HCT116 (cell line): ENCODE measurements around the gene RBPJ. TPM values are rescaled to one million over a fixed set of nuclear protein-coding genes. Genes with fewer than 3 reads are reported as not detected.

Experiments used
- ATAC-seq: fragments of 200-7000 bp; cut with Tn5 transposase; 2 replicates; pipeline ENCODE4 v1.9.1; 2020; ENCODE audit warnings: mild to moderate bottlenecking, moderate library complexity
- BruUV-seq: library from RNA; stranded (reverse); fragments of 400-500 nt; replicated peaks from 2 replicates; lab custom pipeline; 2021; lab: Mats Ljungman, UMichigan
- CTCF ChIA-PET: fragments of 300-600 bp; sonication (Branson Sonifier 250); formaldehyde crosslinking; loops from one replicate; lab custom pipeline; 2021; ENCODE audit warnings: antibody characterized with exemption; lab: Charles Lee
- POLR2A ChIA-PET: fragments of 300-600, 350-600 bp; sonication (Branson Sonifier 250); formaldehyde crosslinking; loops from one replicate; lab custom pipeline; 2021; ENCODE audit warnings: antibody characterized with exemption; lab: Charles Lee
- RAD21 ChIA-PET, 2 experiments: fragments of 300-600 bp; sonication (Branson Sonifier 250); formaldehyde crosslinking; loops; one replicate each; lab custom pipeline; 2023; ENCODE audit warnings: low total read pairs in 2 of 2; ENCODE audit not compliant: uncharacterized antibody in 2 of 2, unreplicated experiment in 2 of 2, low non-redundant PET in 1 of 2; lab: Charles Lee
- DNase-seq: peaks from one replicate; pipeline ENCODE4 v3.0.0-alpha.2; 2010; ENCODE audit warnings: low read depth, low spot score
- H2AFZ ChIP-seq: fragments of 200-600 bp; shearing (Covaris generic), sonication (generic); 2 replicates; pipeline ENCODE4 v1.6.1; 2017; ENCODE audit warnings: low read depth, mixed run types, mixed read lengths, antibody characterized with exemption, low read length; ENCODE audit not compliant: poor library complexity, severe bottlenecking
- H3K27ac ChIP-seq: 2 replicates; pipeline ENCODE4 v1.5.1; 2012; ENCODE audit warnings: low read depth, low read length
- H3K27me3 ChIP-seq: fragments of 200-600 bp; sonication (generic); 2 replicates; pipeline ENCODE4 v1.6.1; 2016; ENCODE audit warnings: mixed run types, low read length, mixed read lengths; ENCODE audit not compliant: insufficient read depth
- H3K36me3 ChIP-seq, 2 experiments: fragments of 200-500 bp in 1 of 2; fragments of 200-600 bp in 1 of 2; sonication (Bioruptor generic) in 1 of 2; sonication (generic) in 1 of 2; 2 replicates each; pipeline versions ENCODE4 v1.5.1 to v1.6.1; 2014 to 2016; ENCODE audit warnings: low read length in 2 of 2, inconsistent platforms in 1 of 2, mixed read lengths in 1 of 2, mixed run types in 1 of 2; ENCODE audit not compliant: insufficient read depth in 2 of 2, control insufficient read depth in 1 of 2
- H3K4me1 ChIP-seq, 2 experiments: fragments of 200-600 bp in 1 of 2; sonication (generic) in 1 of 2; 2 replicates each; pipeline versions ENCODE4 v1.5.1 to v1.6.1; 2012 to 2017; ENCODE audit warnings: low read length in 2 of 2, inconsistent platforms in 1 of 2, mild to moderate bottlenecking in 1 of 2, mixed read lengths in 1 of 2, mixed run types in 1 of 2, moderate library complexity in 1 of 2; ENCODE audit not compliant: insufficient read depth in 2 of 2, control insufficient read depth in 1 of 2
- H3K4me2 ChIP-seq: fragments of 200-600 bp; sonication (generic); 2 replicates; pipeline ENCODE4 v1.6.1; 2017; ENCODE audit warnings: mixed run types, low read length, mixed read lengths
- H3K4me3 ChIP-seq, 2 experiments: fragments of 200-600 bp in 1 of 2; sonication (generic) in 1 of 2; replicated peaks in 1 of 2; 2 replicates each; pipeline ENCODE4 v1.5.1; 2011 to 2016; ENCODE audit warnings: low read length in 2 of 2, control low read depth in 1 of 2, low read depth in 1 of 2, mild to moderate bottlenecking in 1 of 2, mixed read lengths in 1 of 2, mixed run types in 1 of 2
- H3K79me2 ChIP-seq: fragments of 200-600 bp; sonication (generic); 2 replicates; pipeline ENCODE4 v1.6.1; 2017; ENCODE audit warnings: mild to moderate bottlenecking, mixed run types, low read length, moderate library complexity, mixed read lengths; ENCODE audit not compliant: insufficient read depth
- H3K9ac ChIP-seq: fragments of 200-600 bp; sonication (generic); 2 replicates; pipeline ENCODE4 v1.6.1; 2016; ENCODE audit warnings: low read length, mixed read lengths
- H3K9me2 ChIP-seq: fragments of 200-600 bp; sonication (generic), shearing (Covaris generic); 2 replicates; pipeline ENCODE4 v1.6.1; 2017; ENCODE audit warnings: mixed run types, mild to moderate bottlenecking, moderate library complexity; ENCODE audit not compliant: insufficient read depth
- H3K9me3 ChIP-seq, 2 experiments: fragments of 200-500 bp in 1 of 2; fragments of 200-600 bp in 1 of 2; sonication (Bioruptor generic) in 1 of 2; sonication (generic) in 1 of 2; 2 replicates each; pipeline ENCODE4 v1.6.1; 2014 to 2017; ENCODE audit warnings: low read length in 2 of 2, mixed read lengths in 2 of 2, inconsistent platforms in 1 of 2, low read depth in 1 of 2, mild to moderate bottlenecking in 1 of 2, mixed run types in 1 of 2, moderate library complexity in 1 of 2; ENCODE audit not compliant: control insufficient read depth in 1 of 2, insufficient read depth in 1 of 2
- H4K20me1 ChIP-seq: fragments of 200-600 bp; sonication (generic), shearing (Covaris generic); 2 replicates; pipeline ENCODE4 v1.6.1; 2017; ENCODE audit warnings: mixed run types, mild to moderate bottlenecking, moderate library complexity; ENCODE audit not compliant: insufficient read depth
- CTCF ChIP-seq, 3 experiments: fragments of 200-600 bp in 1 of 3; sonication (generic) in 1 of 3; IDR thresholded peaks in 2 of 3; conservative IDR thresholded peaks in 1 of 3; 2 replicates each; pipeline ENCODE4 v1.5.1; 2012 to 2017; ENCODE audit warnings: low read depth in 2 of 3, low read length in 2 of 3, antibody characterized with exemption in 1 of 3, borderline replicate concordance in 1 of 3, control low read depth in 1 of 3, mild to moderate bottlenecking in 1 of 3, mixed read lengths in 1 of 3, mixed run types in 1 of 3, moderate library complexity in 1 of 3; ENCODE audit not compliant: insufficient read depth in 1 of 3
- RAD21 ChIP-seq: IDR thresholded peaks from 2 replicates; pipeline ENCODE4 v1.6.1; 2012; ENCODE audit warnings: low read depth, mild to moderate bottlenecking
- SIN3A ChIP-seq: IDR thresholded peaks from 2 replicates; pipeline ENCODE4 v1.6.1; 2012; ENCODE audit warnings: low read depth
- SP1 ChIP-seq: IDR thresholded peaks from 2 replicates; pipeline ENCODE4 v1.6.1; 2012; ENCODE audit warnings: low read depth
- SRF ChIP-seq: IDR thresholded peaks from 2 replicates; pipeline ENCODE4 v1.6.1; 2012; ENCODE audit warnings: low read depth
- ZBTB33 ChIP-seq: IDR thresholded peaks from 2 replicates; pipeline ENCODE4 v1.6.1; 2011; ENCODE audit warnings: mild to moderate bottlenecking, low read length, moderate library complexity; ENCODE audit not compliant: insufficient replicate concordance; ENCODE audit errors: extremely low read depth
- ZFX ChIP-seq: fragments of 450-650 bp; IDR thresholded peaks from 2 replicates; pipeline ENCODE4 v1.6.1; 2017
- ZNF274 ChIP-seq: fragments of 200-500 bp; sonication (Bioruptor generic); IDR thresholded peaks from 2 replicates; pipeline ENCODE4 v1.6.1; 2014; ENCODE audit warnings: mild to moderate bottlenecking, low read depth, low read length, inconsistent platforms
- intact Hi-C: fragments of 100-400 bp; cut with micrococcal nuclease; formaldehyde crosslinking; loops from 2 replicates; pipeline ENCODE4 v1.10.0; 2022
- total RNA-seq: library from RNA; stranded (reverse); gene quantifications from one replicate; pipeline ENCODE4 v1.2.1, GENCODE V29; 2021; ENCODE audit not compliant: unreplicated experiment

The RBPJ gene
- total RNA-seq, 1 experiment from 2014 or later: 72.7 TPM

GRCh38 chr4:26369581-26369980 lies 48.8 kb downstream of the RBPJ start (continued):
- TF ChIP-seq ZBTB33 (no peak), ZNF274 (no peak), SP1 (no peak)

GRCh38 chr4:26372076-26372475 lies 51.3 kb downstream of the RBPJ start:
- Histone ChIP-seq H3K36me3 (no peaks in the 10 kb centered on the region), H3K9ac (no peak overlapping the region), H3K27me3 (no peaks in the 10 kb centered on the region), H4K20me1 (peaks cover 12% of the 10 kb centered on the region; the same call in 1 of the 2 replicates), H3K4me1 (peaks cover 0 to 3% of the 10 kb centered on the region in 2 experiments; a peak in 1 of 4 replicates)
- no peak for DNase-seq
- BruUV-seq: no TSS peak
- RAD21 ChIA-PET: no interaction called here
- POLR2A ChIA-PET: no interaction called here
- TF ChIP-seq ZNF274 (no peak), ZFX (no peak), SRF (no peak), CTCF (IDR thresholded peaks at IDR 0.05 in 2 of 3, conservative IDR thresholded peaks at IDR 0.05 in 1 of 3; ENCODE audit: borderline replicate concordance in 1 of 3, insufficient read depth in 1 of 3, low read depth in 2 of 3, low read length in 2 of 3) (no peak), RAD21 (no peak), SIN3A (no peak)
- TF ChIP-seq, all 23 proteins: peak for 0
- Histone ChIP-seq H3K9me2 (no peaks in the 10 kb centered on the region), H3K9me3 (no peaks in the 10 kb centered on the region), H3K4me3 (no peak overlapping the region), H3K79me2 (peaks cover 88% of the 10 kb centered on the region), H2AFZ (no peak overlapping the region), H3K27ac (no peak overlapping the region), H3K4me2 (no peak overlapping the region)
- no peak for ATAC-seq
- intact Hi-C loops: no loop called here
- CTCF ChIA-PET: no interaction called here
